ENCODE data around the gene APOC3. TPM values are rescaled to one million over a fixed set of nuclear protein-coding genes. Genes with fewer than 3 reads are reported as not detected.

APOC3 gene
- total and polyA plus RNA-seq, 4 donors: 1.4 TPM; not detected in 3

DNA sequence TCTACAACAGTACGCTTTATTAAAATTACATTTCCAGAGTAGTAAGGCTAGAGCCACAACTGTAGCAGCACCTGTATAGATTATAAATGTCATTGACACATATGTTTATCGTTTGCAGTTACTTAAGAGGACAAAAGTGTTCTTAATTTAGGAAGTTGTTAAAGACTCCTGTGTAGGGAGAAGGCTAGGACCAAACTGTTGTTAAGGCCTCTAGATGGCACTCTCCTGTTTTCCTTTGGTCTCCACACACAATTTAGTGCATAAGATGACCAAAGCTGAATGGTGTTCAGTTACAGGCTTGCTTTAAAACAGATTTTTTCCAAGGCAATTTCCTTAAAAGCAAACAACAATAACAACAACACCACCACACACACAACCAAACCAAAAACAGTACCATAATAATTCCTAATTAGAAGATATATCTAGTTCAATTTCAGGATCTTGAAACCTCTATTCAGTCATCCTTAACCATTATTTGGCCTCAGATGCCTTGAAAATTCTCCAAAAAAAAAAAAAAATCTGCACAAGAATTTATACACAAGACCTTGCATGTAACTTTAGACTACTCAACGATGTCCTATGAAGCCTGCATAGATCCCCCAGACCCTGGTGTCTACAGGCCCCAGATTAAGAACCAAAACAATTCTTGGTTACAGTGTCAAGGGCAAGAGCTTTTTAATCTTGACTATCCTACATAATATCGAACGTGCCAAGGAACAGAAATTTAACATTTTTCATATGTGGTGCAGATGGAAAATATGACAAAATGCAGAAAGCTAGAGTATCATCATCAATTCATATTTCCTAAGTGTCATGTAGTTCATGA, 50.3 kb downstream of the APOC3 start:
- H3K27ac ChIP-seq (ENCODE audit: low read depth, low read length): peak overlapping the region; percentile 34
- peak in 5 of 6 donors; percentile 38 to 91 (median 62) for DNase-seq (ENCODE audit: low read depth in 4 of 6, low spot score in 6 of 6)

DNA sequence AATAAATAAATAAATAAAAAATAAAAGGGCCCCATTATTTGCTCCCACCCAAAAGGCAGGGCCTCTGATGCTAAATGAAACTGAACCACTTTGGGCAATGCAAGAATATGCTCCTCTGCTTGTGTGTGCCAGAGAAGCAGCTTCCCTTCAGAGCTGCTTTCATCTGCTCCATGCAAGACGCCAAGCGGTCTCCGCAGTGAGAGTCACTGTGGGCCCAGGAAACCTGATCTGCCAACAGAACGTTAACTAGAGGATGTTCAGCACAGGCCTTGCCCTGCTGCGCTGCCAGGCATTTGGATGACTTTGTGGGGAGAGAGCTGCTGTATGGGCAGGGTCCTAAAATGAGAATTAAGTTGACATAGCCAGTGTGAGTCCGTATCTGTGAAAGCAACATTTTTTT, 51.4 kb downstream of the APOC3 start:
- WGBS (ENCODE audit: insufficient coverage): 59% methylated on average over 5 of the region's 6 CpGs
- Histone ChIP-seq H3K4me1 (ENCODE audit: control insufficient read depth, insufficient read depth, low read length) (no peaks in the 10 kb centered on the region), H3K27me3 (ENCODE audit: control insufficient read depth, insufficient read depth, low read length) (no peaks in the 10 kb centered on the region), H3K4me3 (ENCODE audit: low read depth, low read length) (no peak overlapping the region), H3K36me3 (ENCODE audit: control insufficient read depth, insufficient read depth, low read length) (peaks cover 5% of the 10 kb centered on the region), H3K27ac (ENCODE audit: low read depth, low read length) (peak overlapping the region; percentile 25), H3K9me3 (ENCODE audit: control insufficient read depth, insufficient read depth, low read length) (no peaks in the 10 kb centered on the region)
- peak in 1 of 6 donors; percentile 76 for DNase-seq (ENCODE audit: low read depth in 4 of 6, low spot score in 6 of 6)

More for the DNA sequence above, 50.3 kb downstream of the APOC3 start:
- WGBS (ENCODE audit: insufficient coverage): 29% methylated on average over 1 of the region's 5 CpGs
- Histone ChIP-seq H3K4me1 (ENCODE audit: control insufficient read depth, insufficient read depth, low read length) (no peaks in the 10 kb centered on the region), H3K36me3 (ENCODE audit: control insufficient read depth, insufficient read depth, low read length) (peaks cover 8% of the 10 kb centered on the region), H3K9me3 (ENCODE audit: control insufficient read depth, insufficient read depth, low read length) (no peaks in the 10 kb centered on the region), H3K27me3 (ENCODE audit: control insufficient read depth, insufficient read depth, low read length) (no peaks in the 10 kb centered on the region), H3K4me3 (ENCODE audit: low read depth, low read length) (no peak overlapping the region)

GRCh38 chr11:116882386-116882785, 52.7 kb downstream of the APOC3 start:
- Histone ChIP-seq H3K36me3 (ENCODE audit: control insufficient read depth, insufficient read depth, low read length) (no peaks in the 10 kb centered on the region), H3K4me3 (ENCODE audit: low read depth, low read length) (no peak overlapping the region), H3K27ac (ENCODE audit: low read depth, low read length) (no peak overlapping the region), H3K4me1 (ENCODE audit: control insufficient read depth, insufficient read depth, low read length) (no peaks in the 10 kb centered on the region), H3K27me3 (ENCODE audit: control insufficient read depth, insufficient read depth, low read length) (no peaks in the 10 kb centered on the region), H3K9me3 (ENCODE audit: control insufficient read depth, insufficient read depth, low read length) (no peaks in the 10 kb centered on the region)
- no peak for DNase-seq (ENCODE audit: low read depth in 4 of 6, low spot score in 6 of 6)

Other genes with a start within 250 kb of the APOC3 start
- 10 to 100 TPM; 11.1 to 22.3 TPM for gene BUD13, start 56.9 kb upstream of the APOC3 start, total RNA-seq
- 10 to 100 TPM; 16.8 to 17.3 TPM for gene BUD13, start 56.9 kb upstream of the APOC3 start, polyA plus RNA-seq (ENCODE audit: insufficient read length in 2 of 2)
- gene ZPR1, start 41.9 kb upstream of the APOC3 start, total RNA-seq: 10 to 100 TPM; 23.3 to 34.3 TPM
- 10 to 100 TPM; 41.4 to 50.0 TPM for gene ZPR1, start 41.9 kb upstream of the APOC3 start, polyA plus RNA-seq (ENCODE audit: insufficient read length in 2 of 2)
- gene APOA5, start 38.0 kb upstream of the APOC3 start, total RNA-seq: not detected
- gene APOA5, start 38.0 kb upstream of the APOC3 start, polyA plus RNA-seq (ENCODE audit: insufficient read length in 2 of 2): not detected
- gene APOA4, start 6.6 kb upstream of the APOC3 start, total RNA-seq: not detected
- not detected for gene APOA4, start 6.6 kb upstream of the APOC3 start, polyA plus RNA-seq (ENCODE audit: insufficient read length in 2 of 2)
- gene APOA1, start 7.7 kb downstream of the APOC3 start, total RNA-seq: 1 to 10 TPM; 2.5 to 9.1 TPM
- 1 to 10 TPM; 2.6 to 6.7 TPM for gene APOA1, start 7.7 kb downstream of the APOC3 start, polyA plus RNA-seq (ENCODE audit: insufficient read length in 2 of 2)